Skeletal muscle satellite cell (primary cell): ENCODE data around the gene HSPG2.
"Not testable (repeated sequence)": the region's sequence is repeated elsewhere in the genome, so short reads cannot be mapped to it uniquely, and the experiment has no call there.

ENCODE experiments used
- H3K27me3 ChIP-seq: 2 replicates; pipeline ENCODE4 v1.7.0; 2013; ENCODE audit warnings: low read length; ENCODE audit not compliant: control insufficient read depth, insufficient read depth
- H3K36me3 ChIP-seq: 2 replicates; pipeline ENCODE4 v1.7.0; 2013; ENCODE audit warnings: mild to moderate bottlenecking, control low read depth, low read length; ENCODE audit not compliant: insufficient read depth
- H3K4me1 ChIP-seq: 2 replicates; pipeline ENCODE4 v1.7.0; 2013; ENCODE audit warnings: low read length; ENCODE audit not compliant: control insufficient read depth, insufficient read depth
- H3K4me2 ChIP-seq: 2 replicates; pipeline ENCODE4 v1.7.0; 2013; ENCODE audit warnings: mild to moderate bottlenecking, low read length
- H3K4me3 ChIP-seq: 2 replicates; pipeline ENCODE4 v1.7.0; 2013; ENCODE audit warnings: low read length
- H3K9ac ChIP-seq: 2 replicates; pipeline ENCODE4 v1.7.0; 2013; ENCODE audit warnings: mild to moderate bottlenecking, low read depth, low read length, moderate library complexity
- H3K9me3 ChIP-seq: replicated peaks from 2 replicates; pipeline ENCODE4 v1.7.0; 2013; ENCODE audit warnings: mild to moderate bottlenecking, control low read depth, low read length

Gene HSPG2

DNA sequence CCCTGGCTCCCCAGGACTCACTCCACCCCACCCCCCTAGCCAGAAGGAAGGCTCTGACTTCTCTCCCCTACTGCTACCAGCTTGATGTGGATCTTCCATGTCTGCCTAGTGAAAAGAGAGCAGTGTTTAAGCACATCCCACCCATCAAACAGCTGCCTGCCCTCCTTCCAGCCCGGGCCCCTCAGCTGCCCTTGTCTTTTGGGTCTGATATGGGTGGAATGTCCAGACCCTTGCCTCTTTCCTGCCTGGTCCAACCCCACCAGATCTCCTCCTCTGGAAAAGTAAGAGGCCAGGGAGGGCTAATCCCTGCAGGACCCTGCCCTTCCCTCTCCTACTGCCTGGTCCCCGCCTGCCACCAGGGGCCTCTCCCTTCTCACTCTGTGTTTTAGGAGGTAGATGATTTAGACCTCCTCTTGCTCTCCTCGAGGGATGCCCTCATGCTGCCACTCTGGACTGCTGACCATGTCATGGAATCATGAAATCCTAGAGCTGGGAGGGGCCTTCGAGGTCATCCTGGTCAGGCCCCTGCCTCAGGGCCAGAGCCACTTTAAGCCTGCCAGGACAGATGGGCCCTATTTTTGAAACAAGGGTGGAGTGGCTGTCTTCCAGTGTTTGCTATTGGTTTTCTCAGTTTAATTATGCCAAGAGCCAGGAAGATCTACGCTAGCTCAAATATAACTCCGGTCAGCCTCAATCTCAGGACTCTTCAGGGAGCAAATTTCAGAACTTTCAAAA lies 15.8 kb upstream of the HSPG2 start:
- Histone ChIP-seq H3K36me3 (no peaks in the 10 kb centered on the region), H3K4me1 (peaks cover 19% of the 10 kb centered on the region), H3K4me2 (no peak overlapping the region), H3K9ac (no peak overlapping the region), H3K27me3 (peaks cover 4% of the 10 kb centered on the region), H3K9me3 (no peaks in the 10 kb centered on the region), H3K4me3 (no peak overlapping the region)

DNA sequence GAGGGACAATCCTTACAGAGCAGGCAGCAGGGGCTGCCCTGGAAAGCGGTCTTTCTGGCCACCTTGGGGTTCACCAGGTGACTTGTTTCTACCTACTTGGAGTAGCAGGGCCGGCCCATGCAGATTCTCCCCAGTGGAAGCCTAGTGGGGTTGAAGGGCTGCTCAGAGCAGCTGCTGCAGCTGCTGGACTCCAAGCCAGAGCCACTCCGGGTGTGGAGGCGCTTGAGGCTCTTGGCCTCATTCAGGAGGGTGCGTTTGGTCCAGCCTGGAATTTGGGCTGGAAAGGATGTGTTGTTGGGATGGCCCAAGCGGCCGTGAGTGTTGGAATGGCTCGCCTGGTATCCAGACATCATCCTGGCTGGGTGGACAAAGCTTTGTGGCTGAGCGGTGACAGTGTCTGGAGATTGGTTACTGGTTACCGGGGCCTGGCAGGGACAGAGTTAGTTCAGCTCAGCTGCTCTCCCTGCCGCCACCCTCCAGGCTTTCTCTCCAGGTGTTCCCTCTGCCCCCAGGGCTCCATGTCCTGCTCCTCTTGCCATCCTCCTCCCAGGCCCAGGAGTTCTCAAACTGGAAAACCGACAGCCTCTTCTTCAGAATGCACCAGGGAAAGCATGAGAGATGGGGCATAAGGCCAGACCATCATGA lies 14.2 kb upstream of the HSPG2 start:
- no peak overlapping the region for H3K4me2 ChIP-seq
- no peaks in the 10 kb centered on the region for H3K9me3 ChIP-seq
- peaks cover 8% of the 10 kb centered on the region for H3K4me1 ChIP-seq
- peaks cover 4% of the 10 kb centered on the region for H3K27me3 ChIP-seq
- H3K9ac ChIP-seq, result no peak overlapping the region
- no peak overlapping the region for H3K4me3 ChIP-seq
- no peaks in the 10 kb centered on the region for H3K36me3 ChIP-seq

DNA sequence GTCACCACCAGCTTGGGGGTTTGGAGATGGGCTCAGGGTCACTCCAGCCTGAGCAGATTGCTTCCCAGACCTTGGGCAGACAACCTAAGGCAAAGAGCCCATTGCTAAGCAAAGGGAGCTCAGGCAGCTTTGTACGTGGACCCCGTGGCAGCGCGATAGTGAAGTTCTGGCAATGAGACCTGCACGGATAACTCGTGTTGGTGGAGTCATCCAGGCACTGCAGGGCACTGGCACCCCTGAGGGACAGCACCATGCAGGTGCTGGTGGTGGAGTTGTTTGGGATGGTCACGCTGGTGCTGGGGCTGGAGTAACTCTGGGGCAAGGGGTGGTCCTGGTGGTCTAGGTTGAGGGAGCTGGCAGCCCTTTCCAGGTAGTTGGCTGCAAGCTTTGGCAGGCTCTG lies 13.6 kb upstream of the HSPG2 start:
- H3K9me3 ChIP-seq, result no peaks in the 10 kb centered on the region
- peaks cover 4% of the 10 kb centered on the region for H3K4me1 ChIP-seq
- no peaks in the 10 kb centered on the region for H3K36me3 ChIP-seq
- H3K27me3 ChIP-seq, result peaks cover 4% of the 10 kb centered on the region
- no peak overlapping the region for H3K9ac ChIP-seq
- H3K4me2 ChIP-seq, result no peak overlapping the region
- no peak overlapping the region for H3K4me3 ChIP-seq

DNA sequence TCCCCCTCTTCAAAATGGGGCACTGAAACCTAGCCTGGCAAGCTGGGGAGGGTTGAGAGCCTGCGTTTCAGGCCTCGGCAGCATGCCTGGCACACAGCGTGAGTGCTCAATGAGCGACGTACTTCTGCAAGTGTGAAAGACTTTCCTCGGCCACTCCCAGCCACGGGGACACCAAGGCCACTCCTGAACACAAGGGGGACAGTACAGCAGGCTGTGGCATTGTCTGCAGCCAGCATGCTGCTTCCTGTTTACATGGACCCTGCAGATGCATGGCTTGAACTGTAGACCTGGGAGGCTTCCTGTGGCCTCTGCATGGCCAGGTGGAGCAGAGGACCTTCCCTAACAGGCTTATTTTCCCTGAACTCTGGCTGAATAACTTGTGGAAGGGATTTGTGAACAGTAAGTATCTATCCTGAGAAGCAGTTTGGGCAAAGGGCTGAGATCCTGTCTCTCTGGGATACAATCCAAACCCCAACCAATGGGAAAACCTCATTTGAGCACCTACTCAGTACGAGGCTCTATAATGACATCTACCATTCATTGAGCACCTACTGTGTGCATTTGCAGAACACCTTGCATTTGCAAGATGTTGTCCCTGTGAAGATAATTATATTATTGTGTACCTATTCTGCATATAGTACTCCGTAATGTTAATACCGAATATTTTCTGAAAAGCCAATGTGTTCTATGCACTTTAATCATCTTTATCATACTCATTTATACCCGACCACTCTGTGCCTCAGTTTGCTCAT lies 9.9 kb upstream of the HSPG2 start:
- Histone ChIP-seq H3K36me3 (no peaks in the 10 kb centered on the region), H3K9me3 (no peaks in the 10 kb centered on the region), H3K4me1 (peaks cover 19% of the 10 kb centered on the region), H3K9ac (no peak overlapping the region), H3K4me3 (no peak overlapping the region), H3K27me3 (peaks cover 4% of the 10 kb centered on the region), H3K4me2 (no peak overlapping the region)

DNA sequence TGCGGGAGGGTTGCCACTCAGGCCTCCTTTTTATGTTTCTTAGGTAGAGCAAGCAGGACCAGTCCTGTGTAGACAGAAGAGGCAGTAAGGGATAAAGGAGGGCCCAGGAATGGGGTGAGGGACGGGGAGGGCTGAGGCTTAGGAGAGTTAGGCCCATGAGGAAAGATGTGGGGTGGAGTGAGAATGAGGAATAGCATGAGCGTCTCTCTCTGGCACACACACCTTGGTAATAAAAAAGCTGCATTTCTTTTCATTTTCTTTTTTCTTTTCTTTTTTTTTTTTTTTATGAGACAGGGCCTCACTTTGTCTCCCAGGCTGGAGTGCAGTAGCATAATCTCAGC lies 7.6 kb upstream of the HSPG2 start:
- Histone ChIP-seq H3K4me1 (peaks cover 27% of the 10 kb centered on the region), H3K4me2 (no peak overlapping the region), H3K4me3 (no peak overlapping the region), H3K27me3 (no peaks in the 10 kb centered on the region), H3K36me3 (no peaks in the 10 kb centered on the region), H3K9ac (peak overlapping the region; percentile 36), H3K9me3 (no peaks in the 10 kb centered on the region)

DNA sequence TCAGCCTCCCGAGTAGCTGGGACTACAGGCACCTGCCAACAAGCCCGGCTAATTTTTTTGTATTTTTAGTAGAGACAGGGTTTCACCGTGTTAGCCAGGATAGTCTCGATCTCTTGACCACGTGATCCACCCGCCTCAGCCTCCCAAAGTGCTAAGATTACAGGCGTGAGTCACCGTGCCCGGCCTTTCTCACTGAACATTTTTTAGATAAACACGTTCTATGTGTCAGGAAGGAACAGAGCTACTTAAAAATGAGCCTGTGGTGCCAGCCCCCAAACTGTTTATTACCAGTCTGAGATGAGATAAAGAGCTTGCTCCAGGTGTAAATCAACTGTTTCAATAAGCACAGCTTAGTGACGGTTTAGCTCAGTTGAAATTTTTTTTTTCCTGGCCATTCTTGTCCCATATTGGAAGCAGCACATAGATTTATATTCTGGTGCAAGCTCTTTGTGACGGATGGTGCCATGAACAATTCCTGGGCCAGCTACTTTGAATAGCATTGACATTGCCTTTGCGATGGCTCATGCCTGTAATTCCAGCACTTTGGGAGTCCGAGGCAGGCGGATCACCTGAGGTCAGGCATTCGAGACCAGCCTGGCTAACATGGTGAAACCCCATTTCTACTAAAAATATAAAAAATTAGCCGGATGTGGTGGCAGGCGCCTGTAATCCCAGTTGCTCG lies 6.0 kb upstream of the HSPG2 start:
- not testable (repeated sequence) for H3K4me3 ChIP-seq, H3K9me3 ChIP-seq

DNA sequence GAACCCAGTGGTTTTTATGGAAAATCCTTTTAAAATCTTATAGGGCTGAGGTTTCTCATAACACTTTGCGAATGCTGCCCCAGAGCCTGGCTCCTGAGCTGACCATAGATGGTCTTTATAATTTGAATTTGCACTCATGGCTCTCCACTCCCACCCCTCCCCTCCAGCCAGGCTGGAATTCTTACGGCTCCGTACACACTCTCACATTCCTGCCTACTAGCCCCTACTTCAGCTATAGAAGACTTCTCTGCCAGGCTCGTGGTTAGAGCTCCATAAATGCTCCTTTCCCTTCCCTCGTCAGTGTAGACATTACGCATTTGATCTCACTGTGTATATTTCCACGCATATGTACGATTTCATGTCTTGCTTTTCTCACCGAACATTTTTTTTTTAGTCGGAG lies 5.4 kb upstream of the HSPG2 start:
- no peaks in the 10 kb centered on the region for H3K27me3 ChIP-seq
- no peak overlapping the region for H3K9ac ChIP-seq
- no peaks in the 10 kb centered on the region for H3K9me3 ChIP-seq
- no peaks in the 10 kb centered on the region for H3K36me3 ChIP-seq
- peak overlapping the region; percentile 51 for H3K4me2 ChIP-seq
- H3K4me3 ChIP-seq, result no peak overlapping the region
- H3K4me1 ChIP-seq, result peaks cover 48% of the 10 kb centered on the region

More for the DNA sequence above, 6.0 kb upstream of the HSPG2 start:
- H3K36me3 ChIP-seq, H3K27me3 ChIP-seq, H3K9ac ChIP-seq: not testable (repeated sequence)
- peak overlapping the region; percentile 51 for H3K4me2 ChIP-seq
- peaks cover 43% of the 10 kb centered on the region for H3K4me1 ChIP-seq

DNA sequence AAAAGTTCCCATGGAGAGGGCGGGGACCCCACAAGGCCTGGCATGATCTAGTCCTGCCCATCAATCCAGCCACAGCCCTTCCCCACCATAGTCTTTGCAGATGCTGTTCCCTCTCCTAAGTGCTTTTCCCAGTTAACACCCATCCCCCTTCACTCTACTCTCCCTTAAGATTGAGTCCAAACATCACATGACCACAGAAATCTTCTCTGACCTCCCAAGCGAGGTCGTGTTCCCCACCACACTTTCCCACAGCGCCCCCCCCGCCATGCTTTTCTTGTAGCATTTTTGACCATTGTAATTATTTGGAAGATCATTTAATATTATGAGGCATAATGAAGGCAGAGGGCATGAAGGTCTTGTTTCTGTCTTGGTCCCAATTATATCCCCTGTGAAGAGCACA lies 4.3 kb upstream of the HSPG2 start:
- Histone ChIP-seq H3K4me1 (peaks cover 49% of the 10 kb centered on the region), H3K4me3 (no peak overlapping the region), H3K27me3 (no peaks in the 10 kb centered on the region), H3K9me3 (no peaks in the 10 kb centered on the region), H3K4me2 (no peak overlapping the region), H3K9ac (no peak overlapping the region), H3K36me3 (no peaks in the 10 kb centered on the region)

DNA sequence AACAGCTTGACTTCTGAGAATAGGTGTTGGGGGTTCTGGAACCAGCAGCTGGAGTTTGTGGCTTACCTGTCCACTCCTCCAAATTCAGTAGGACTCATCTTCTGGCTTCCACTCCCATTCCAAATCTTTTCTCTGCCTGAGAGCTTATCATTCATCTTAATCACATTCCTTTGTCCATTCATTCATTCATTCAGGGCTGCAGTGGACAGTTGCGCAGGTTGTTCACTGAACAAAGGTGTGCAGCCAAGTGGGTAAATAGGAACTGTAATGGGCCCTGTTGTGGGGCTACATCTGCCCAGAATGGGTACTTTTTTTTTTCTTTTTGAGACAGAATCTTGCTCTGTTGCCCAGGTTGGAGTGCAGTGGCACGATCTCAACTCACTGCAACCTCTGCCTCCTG lies 3.4 kb upstream of the HSPG2 start:
- Histone ChIP-seq H3K4me2 (no peak overlapping the region), H3K9ac (peak overlapping the region; percentile 55), H3K4me1 (peaks cover 51% of the 10 kb centered on the region), H3K9me3 (no peaks in the 10 kb centered on the region), H3K36me3 (no peaks in the 10 kb centered on the region), H3K4me3 (no peak overlapping the region), H3K27me3 (no peaks in the 10 kb centered on the region)

DNA sequence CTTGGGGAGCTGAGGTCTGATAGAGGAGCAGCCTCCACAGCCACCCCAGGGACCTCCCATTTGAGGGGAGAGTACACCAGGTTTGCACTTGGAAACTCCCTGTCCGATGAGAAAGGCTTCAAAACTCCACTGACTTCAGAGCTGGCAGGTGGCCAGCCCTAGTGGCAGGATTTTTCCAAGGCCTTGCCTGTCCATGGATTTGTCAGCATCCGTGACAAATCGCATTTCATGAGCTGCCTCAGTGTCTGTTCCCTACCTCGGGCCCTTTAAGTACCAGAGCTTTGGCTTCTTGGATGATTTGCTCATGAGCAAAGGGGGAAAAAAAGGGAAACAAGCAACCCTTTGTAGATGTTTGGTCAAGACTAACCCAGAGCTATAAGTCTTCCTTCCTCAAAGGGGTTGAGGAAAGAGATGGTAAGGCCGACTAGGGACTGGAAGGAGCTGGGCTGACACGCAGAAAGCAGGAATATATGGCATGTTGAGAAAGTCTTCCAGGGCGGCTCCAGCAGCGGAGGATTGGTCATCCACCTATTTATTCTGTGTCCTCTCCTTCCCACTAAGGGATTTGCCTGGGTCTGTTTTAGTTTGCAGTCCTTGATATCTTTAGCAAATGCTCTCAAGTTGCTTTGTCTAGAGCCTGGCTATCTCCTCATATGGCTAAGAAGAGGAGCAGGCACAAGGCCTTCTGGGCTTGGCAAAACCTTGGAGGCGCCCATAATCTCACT lies 2.7 kb upstream of the HSPG2 start:
- Histone ChIP-seq H3K9ac (peak overlapping the region; percentile 55), H3K9me3 (no peaks in the 10 kb centered on the region), H3K36me3 (no peaks in the 10 kb centered on the region), H3K4me1 (peaks cover 57% of the 10 kb centered on the region), H3K27me3 (no peaks in the 10 kb centered on the region), H3K4me2 (peak overlapping the region; percentile 36), H3K4me3 (no peak overlapping the region)
